ENCODE results near the gene TRIM15.

GRCh38 chr6:30156262-30156599 lies 7.1 kb upstream of the TRIM15 start:
- no peak for TF ChIP-seq EZH2 (IDR thresholded peaks at IDR 0.05)
- peak; percentile 34; the same call in 1 of the 2 replicates for TF ChIP-seq POLR2AphosphoS5 (IDR thresholded peaks at IDR 0.05; ENCODE audit: borderline replicate concordance, low read depth, low read length)
